ENCODE results near the gene TYRO3.

Gene TYRO3

DNA sequence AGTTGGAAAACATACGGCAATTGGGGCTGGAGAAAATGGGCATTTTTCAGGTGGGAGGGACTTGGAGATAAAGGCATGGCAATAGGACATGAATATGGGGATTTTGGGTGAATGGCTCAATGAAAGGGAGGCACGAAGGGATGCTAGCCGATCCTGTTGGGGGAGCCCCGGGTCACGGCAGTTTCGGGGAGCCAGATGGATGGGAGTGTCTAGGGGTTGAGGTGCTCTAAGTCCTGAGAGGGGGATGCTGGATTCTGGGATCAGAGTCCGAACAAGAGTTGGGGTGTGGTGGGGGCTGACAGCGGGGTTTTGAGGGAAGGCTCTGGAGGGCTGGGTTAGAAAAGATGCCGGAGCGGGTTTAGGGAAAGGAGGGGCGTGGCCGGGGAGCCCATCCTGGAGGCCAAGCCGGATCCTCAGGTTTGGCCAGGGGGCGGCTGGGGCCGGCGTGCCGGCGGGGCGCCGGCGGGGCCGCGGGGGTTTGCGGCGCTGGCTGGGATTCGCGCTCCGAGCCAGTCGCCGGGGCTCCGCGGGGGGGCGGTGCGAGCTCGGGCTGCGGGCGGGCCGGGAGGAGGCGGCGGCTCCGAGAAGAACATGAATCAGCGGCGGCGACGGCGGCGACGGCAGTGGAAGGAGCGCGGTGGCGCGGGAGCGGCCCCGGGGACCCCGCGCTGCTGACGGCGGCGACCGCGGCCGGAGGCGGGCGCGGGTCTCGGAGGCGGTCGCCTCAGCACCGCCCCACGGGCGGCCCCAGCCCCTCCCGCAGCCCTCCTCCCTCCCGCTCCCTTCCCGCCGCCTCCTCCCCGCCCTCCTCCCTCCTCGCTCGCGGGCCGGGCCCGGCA is at the start of gene TYRO3:
Gene TYRO3, plus strand, starts transcription at position 813 of the 839 bp plus-strand sequence. CDS start 46 bp downstream, outside the sequence.
- in situ Hi-C loops (cut with MboI; ENCODE audit: low pct_unique_long_range_greater_than_20kb, low sequenced_read_pairs, unreplicated experiment): no loop called here
- TF ChIP-seq, protein P1, sequence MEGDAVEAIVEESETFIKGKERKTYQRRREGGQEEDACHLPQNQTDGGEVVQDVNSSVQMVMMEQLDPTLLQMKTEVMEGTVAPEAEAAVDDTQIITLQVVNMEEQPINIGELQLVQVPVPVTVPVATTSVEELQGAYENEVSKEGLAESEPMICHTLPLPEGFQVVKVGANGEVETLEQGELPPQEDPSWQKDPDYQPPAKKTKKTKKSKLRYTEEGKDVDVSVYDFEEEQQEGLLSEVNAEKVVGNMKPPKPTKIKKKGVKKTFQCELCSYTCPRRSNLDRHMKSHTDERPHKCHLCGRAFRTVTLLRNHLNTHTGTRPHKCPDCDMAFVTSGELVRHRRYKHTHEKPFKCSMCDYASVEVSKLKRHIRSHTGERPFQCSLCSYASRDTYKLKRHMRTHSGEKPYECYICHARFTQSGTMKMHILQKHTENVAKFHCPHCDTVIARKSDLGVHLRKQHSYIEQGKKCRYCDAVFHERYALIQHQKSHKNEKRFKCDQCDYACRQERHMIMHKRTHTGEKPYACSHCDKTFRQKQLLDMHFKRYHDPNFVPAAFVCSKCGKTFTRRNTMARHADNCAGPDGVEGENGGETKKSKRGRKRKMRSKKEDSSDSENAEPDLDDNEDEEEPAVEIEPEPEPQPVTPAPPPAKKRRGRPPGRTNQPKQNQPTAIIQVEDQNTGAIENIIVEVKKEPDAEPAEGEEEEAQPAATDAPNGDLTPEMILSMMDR (IDR thresholded peaks at IDR 0.05; ENCODE audit: extremely low read depth, insufficient read depth, missing control alignments): peak; percentile 38
- DNase-seq (ENCODE audit: low spot score): peak; percentile 88

DNA sequence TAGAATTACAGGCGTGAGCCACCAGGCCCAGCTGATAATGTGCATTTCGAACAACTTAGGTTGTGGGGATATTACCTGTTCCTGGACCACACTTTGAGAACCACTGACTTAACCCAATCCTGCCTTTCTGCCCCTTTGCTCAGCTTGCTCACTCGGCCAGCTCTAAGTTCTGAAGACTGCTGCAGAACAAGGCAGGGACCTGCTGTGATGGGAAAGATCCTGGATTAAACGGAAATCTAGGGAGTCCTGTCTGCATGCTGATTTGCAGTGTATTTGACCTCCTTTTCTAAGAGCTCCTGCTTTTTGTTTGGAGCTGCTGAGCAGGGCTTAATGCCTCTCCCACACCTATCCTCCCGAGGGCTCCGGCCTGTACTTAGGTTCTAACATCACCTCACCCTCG is 48.3 kb upstream of the TYRO3 start:
- DNase-seq (ENCODE audit: low spot score): no peak
- in situ Hi-C loops (cut with MboI; ENCODE audit: low pct_unique_long_range_greater_than_20kb, low sequenced_read_pairs, unreplicated experiment): no loop called here
- TF ChIP-seq, protein P1 (IDR thresholded peaks at IDR 0.05; ENCODE audit: extremely low read depth, insufficient read depth, missing control alignments): no peak

DNA sequence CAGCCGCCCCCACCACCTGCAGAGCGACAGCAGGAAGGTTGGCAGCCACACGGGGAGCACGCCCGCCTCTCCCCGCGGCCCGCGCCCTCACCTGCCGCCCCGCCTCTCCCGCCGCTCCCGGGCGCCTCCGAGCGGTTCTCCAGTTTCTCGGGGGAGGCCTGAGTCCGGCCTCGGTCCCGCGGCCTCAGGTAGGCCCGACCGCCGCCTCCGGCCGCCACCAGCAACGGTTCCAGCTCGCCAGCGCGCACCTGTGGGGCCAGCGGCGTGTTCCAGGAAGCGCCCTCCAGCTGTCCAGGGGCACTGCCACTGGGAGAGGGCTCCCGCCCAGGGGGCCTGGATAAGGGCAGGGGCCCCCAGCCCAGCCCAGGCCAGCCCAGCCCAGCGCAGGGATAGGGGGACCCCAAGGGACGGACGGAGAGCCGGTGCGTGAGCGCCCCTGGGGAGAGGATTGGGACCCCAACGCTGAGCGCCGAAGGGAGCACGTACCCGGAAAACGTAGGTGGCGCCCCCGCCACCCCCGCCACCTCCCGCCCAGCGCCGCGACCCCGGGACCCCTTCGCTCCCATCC is 47.6 kb upstream of the TYRO3 start:
- no peak for DNase-seq (ENCODE audit: low spot score)
- in situ Hi-C loops (cut with MboI; ENCODE audit: low pct_unique_long_range_greater_than_20kb, low sequenced_read_pairs, unreplicated experiment): no loop called here
- TF ChIP-seq, protein P1 (IDR thresholded peaks at IDR 0.05; ENCODE audit: extremely low read depth, insufficient read depth, missing control alignments): no peak

DNA sequence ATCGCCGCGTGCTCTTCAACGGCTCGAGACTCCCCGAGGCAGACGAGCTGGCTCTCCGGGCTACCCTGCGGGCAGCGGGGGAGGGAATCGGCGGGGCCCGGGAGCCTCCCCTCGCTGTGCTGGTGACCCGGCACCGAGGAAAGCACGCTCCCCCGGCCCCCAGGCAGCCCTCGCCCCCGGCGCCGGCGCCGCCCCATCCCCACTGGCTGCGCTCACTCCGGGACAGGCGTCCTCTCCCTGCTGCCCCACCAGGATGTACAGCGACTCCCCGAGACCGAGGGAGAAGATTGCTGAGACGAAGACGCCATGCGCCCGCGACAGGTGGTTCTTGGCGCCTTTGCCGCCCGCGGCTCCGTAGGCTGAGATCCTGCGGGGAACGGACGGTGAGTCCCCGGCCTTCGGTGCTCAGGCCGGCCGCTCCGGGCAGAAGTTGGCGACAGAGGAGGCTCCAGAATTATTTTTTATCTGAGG is 47.1 kb upstream of the TYRO3 start:
- peak; percentile 63 for DNase-seq (ENCODE audit: low spot score)
- TF ChIP-seq, protein P1 (IDR thresholded peaks at IDR 0.05; ENCODE audit: extremely low read depth, insufficient read depth, missing control alignments): no peak
- in situ Hi-C loops (cut with MboI; ENCODE audit: low pct_unique_long_range_greater_than_20kb, low sequenced_read_pairs, unreplicated experiment): no loop called here

DNA sequence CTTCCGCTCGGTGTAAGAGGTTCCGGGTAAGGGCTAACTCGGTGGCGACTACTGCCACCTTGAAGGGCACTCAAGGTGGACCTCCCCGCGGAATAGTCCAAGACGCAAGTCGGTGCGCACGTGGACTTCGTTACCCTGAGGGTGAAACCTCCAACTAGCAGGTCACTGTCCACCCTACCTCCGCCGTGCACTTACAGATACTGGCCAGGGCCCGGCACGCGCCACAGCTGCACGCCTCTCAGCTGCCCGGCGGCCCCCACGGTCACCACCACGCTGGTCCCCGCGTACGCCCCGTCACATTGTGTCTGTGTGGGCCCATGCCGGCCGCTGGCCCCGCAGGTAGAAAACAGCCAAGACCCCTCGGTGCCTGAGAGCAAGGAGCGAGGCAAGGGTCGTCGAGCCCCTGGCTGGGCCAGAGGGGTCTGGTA is 46.5 kb upstream of the TYRO3 start:
- DNase-seq (ENCODE audit: low spot score): no peak
- in situ Hi-C loops (cut with MboI; ENCODE audit: low pct_unique_long_range_greater_than_20kb, low sequenced_read_pairs, unreplicated experiment): no loop called here
- TF ChIP-seq, protein P1 (IDR thresholded peaks at IDR 0.05; ENCODE audit: extremely low read depth, insufficient read depth, missing control alignments): no peak

DNA sequence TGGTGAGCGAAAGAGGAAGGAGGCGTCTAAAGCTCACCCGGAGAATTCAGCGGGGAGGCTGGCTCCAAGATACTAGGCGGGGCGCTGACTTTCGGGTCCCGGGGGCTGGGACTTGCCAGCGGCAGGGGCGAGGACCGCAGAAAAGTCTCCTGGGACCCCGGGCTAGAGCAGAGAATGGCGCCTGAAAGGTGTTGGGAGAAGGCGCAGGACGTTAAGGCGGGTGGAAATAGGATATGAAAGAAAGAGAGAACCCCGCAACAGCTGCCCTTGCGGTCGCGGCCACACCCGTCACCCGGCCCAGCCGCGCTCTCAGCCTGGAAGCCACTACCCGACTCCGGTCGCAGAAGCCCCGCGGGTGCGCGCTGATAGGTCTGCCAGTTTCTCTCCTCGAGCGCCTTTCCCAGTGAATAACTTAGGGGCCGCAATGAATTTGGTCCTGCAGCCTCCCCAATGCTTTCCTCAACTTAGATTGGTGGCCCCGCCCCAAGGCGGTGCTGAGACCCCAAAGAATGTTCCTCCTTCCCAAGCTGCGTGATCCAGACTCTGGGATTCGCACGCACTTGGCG is 46.0 kb upstream of the TYRO3 start:
- TF ChIP-seq, protein P1 (IDR thresholded peaks at IDR 0.05; ENCODE audit: extremely low read depth, insufficient read depth, missing control alignments): no peak
- peak; percentile 60 for DNase-seq (ENCODE audit: low spot score)
- in situ Hi-C loops (cut with MboI; ENCODE audit: low pct_unique_long_range_greater_than_20kb, low sequenced_read_pairs, unreplicated experiment): no loop called here

Data from GM13977 (cell line).